NCI-H146 treated with DMSO at 0.1 percent for 48 hours (cell line): ENCODE data around the gene KCNH3.
"Not testable (repeated sequence)": the region's sequence is repeated elsewhere in the genome, so short reads cannot be mapped to it uniquely, and the experiment has no call there.

Experiments
- DNase-seq: peaks from one replicate; lab custom pipeline; 2025; ENCODE audit not compliant: unreplicated experiment; lab: John Stamatoyannopoulos, UW

Gene KCNH3

GRCh38 chr12:49527361-49528130 is 11.3 kb upstream of the KCNH3 start:
- no peak for DNase-seq

- DNase-seq = no peak
Observed at GRCh38 chr12:49529414-49529813, 9.4 kb upstream of the KCNH3 start.

DNA sequence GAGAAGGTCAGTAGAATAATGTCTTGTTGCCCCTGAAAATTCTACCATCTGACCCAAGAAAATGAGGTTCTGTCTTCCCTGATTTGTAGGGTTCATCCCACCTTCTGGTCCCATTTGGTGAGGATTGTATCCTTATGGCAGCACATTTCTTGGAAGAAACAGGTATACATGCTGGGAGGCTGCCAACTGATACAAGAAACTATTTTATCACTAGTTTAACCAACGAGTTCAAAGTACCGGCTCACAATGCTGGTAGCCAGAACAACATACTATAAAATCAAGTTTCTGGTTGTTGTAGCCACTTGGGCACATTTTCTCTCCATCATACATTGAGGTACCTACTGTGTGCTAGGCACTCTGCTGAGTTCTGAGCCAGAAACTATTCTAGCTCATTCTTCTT is 7.1 kb upstream of the KCNH3 start:
- no peak for DNase-seq

GRCh38 chr12:49533331-49533730 is 5.5 kb upstream of the KCNH3 start:
- peak; percentile 96 for DNase-seq

- DNase-seq = not testable (repeated sequence)
Observed at GRCh38 chr12:49534122-49534521, 4.7 kb upstream of the KCNH3 start.

- DNase-seq = no peak
Observed at GRCh38 chr12:49534731-49535278, 4.0 kb upstream of the KCNH3 start.

GRCh38 chr12:49535921-49536525 is 2.8 kb upstream of the KCNH3 start:
- DNase-seq = no peak

DNA sequence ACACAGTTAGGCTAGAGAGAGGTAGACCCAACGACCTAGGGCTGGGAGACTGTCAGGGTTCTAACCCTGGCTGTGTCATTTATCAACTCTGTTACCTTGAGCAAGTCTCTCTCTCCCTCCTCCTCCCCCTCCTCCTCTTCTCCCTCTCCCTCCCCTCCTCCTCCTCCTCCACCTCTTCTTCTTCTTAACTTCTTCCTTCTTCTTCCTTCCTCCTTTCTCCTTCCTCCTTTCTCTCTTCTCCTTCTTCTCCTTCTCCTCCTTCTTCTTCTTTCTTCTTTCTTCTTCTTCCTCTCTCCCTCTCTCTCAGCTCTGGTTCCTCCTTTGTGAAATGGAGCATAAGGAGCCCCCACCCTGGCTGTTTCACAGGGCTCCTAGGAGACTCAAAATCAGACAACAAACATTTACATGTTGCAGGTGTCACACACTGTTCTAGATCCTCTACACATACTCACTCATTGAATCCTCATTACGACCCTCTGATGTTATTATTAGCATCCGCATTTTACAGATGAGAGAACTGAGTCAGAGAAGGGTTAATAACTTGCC is 2.2 kb upstream of the KCNH3 start:
- no peak for DNase-seq

GRCh38 chr12:49537231-49537751 is 1.5 kb upstream of the KCNH3 start:
- no peak for DNase-seq

- DNase-seq = no peak
Observed at GRCh38 chr12:49537752-49538509, 899 bp upstream of the KCNH3 start.

GRCh38 chr12:49539406-49540228 is 787 bp downstream of the KCNH3 start:
- DNase-seq = no peak

GRCh38 chr12:49540229-49541139 is 1.7 kb downstream of the KCNH3 start:
- no peak for DNase-seq

DNA sequence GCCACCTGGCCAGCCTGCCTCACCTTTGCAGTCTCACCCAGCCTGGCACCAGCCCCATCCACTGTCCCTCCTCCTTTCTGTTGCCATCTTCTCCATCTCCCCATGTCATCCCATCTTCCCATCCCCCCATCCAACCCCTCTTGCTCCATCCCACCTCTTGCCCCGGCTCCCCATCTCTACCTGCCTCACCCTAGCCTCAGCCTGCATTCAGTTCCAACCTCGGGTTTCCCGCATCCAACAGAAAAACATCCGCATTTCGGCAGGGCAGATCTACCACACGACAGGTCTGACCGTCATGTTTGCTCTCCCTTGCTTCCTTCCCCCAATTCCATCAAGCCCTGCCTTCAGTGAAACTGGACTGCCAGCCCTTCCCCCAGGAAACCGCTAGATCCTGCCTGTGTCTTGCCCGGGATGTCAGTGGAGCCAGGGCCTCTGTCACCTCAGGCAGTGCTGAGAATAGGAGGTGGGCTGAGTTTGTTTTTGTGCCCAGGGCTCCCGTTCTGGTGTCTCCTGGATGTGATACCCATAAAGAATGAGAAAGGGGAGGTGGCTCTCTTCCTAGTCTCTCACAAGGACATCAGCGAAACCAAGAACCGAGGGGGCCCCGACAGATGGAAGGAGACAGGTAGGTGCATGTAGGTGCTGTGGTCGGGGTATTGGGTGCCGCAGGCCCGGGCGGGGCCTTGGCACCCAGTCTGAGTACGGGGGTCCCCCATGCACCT is 2.5 kb downstream of the KCNH3 start:
- DNase-seq = no peak

DNA sequence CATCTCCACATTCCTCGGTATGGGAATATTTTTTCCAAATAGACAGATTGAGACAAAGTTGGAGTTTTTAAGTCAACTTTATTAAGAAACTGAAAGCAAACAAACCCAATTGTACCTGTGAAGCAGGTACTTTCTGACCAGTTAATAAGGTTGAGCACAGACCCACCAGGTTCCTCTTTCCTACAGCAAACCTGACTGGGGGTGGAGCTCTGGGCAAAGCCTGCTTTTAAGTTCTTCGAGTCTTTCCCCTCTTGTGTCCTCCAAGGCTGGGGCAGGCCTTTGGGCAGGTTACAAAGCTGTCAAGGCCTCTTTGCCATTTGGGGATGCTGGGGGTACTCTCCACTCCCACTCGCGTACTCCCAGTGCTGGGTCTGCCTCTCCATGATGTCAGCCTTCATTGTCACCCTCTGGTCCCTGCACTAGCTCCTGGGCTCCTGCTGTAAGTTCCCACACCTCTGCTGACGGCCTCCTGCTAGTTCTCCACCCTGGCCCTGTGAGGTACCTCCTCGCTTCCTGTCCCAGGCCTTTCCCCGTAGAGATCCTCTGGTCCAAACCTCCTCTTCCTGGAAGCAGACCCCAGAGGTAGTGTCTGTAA is 3.2 kb downstream of the KCNH3 start:
- no peak for DNase-seq

DNA sequence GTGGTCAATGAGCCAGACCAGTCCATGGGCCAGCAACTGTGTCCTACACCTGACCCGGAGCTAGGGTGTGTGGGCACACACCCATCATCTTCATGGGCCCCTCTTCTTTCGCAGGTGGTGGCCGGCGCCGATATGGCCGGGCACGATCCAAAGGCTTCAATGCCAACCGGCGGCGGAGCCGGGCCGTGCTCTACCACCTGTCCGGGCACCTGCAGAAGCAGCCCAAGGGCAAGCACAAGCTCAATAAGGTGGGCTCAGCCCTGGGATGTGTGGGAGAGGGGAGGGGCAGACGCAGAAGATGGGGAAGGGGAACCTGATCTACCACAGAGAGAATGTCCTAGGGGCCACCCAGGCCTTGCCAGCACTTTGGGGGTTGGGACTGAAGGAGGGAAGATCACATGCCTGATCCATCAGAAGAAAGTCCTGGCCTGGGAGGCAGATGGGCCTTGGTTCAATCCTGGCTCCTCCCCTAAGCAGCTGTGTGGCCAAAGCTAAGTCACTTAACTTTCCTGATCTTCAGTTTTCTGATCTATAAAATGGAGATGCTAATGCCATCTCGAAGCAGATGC is 3.8 kb downstream of the KCNH3 start:
- DNase-seq = no peak

DNA sequence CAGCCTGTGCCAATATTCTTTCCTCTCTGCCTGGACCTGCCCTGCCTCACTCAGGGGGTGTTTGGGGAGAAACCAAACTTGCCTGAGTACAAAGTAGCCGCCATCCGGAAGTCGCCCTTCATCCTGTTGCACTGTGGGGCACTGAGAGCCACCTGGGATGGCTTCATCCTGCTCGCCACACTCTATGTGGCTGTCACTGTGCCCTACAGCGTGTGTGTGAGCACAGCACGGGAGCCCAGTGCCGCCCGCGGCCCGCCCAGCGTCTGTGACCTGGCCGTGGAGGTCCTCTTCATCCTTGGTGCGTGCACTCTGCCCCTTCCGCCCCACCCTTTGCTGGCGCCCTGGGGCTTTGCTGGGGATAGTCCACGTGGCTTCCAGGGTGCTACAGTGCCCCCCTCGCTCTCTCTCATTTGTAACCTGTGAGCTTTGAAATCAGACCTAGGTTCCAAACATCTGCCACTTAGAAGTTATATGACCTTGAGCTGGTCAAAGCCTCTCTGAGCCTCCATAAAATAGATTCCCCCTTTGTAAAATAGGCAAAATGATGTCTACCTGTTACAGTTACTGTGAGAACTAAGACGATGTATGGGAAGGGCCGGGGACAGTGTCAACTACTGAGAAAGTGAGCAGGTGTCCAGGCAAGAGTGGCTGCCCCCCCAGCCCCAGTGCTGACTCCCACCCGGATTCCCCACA is 4.5 kb downstream of the KCNH3 start:
- DNase-seq = no peak
